ENCODE data around the gene ARPC3.

DNA sequence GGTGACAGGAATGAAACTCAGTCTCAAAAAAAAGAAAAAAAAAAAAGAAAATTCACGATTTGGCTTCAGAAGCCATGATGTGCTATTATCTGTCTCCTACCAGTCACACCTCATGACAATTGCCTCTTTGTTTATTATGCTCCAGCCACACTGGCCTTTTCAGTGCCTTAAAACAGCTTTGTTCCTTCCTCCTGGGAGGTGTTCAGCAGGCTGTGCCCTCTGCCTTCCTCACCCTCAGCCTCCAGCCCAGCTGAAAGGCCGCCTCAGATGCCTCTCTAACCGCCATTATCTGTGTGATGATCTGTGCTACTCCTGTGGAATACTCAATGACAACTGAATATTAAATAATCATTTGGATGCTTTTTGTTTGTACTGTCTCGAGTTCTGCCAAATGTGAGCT is 8.6 kb upstream of the ARPC3 start:
- no peak for TF ChIP-seq ZNF331 (CRISPR knock-in tag; IDR thresholded peaks at IDR 0.05; ENCODE audit: low read depth)
- no peak for TF ChIP-seq POLR2AphosphoS5 (IDR thresholded peaks at IDR 0.05; ENCODE audit: low read depth)
- TF ChIP-seq, protein P1, sequence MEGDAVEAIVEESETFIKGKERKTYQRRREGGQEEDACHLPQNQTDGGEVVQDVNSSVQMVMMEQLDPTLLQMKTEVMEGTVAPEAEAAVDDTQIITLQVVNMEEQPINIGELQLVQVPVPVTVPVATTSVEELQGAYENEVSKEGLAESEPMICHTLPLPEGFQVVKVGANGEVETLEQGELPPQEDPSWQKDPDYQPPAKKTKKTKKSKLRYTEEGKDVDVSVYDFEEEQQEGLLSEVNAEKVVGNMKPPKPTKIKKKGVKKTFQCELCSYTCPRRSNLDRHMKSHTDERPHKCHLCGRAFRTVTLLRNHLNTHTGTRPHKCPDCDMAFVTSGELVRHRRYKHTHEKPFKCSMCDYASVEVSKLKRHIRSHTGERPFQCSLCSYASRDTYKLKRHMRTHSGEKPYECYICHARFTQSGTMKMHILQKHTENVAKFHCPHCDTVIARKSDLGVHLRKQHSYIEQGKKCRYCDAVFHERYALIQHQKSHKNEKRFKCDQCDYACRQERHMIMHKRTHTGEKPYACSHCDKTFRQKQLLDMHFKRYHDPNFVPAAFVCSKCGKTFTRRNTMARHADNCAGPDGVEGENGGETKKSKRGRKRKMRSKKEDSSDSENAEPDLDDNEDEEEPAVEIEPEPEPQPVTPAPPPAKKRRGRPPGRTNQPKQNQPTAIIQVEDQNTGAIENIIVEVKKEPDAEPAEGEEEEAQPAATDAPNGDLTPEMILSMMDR (conservative IDR thresholded peaks at IDR 0.05; ENCODE audit: low read depth in 2 of 2), result no peak
- TF ChIP-seq CREB1 (CRISPR knock-in tag; IDR thresholded peaks at IDR 0.05; ENCODE audit: low read depth), result no peak
- TF ChIP-seq EZH2phosphoT487 (IDR thresholded peaks at IDR 0.05; ENCODE audit: unreplicated experiment), result no peak
- no peak for TF ChIP-seq EZH2 (IDR thresholded peaks at IDR 0.05; ENCODE audit: low read depth, unreplicated experiment)
- TF ChIP-seq JUNB (IDR thresholded peaks at IDR 0.05; ENCODE audit: unreplicated experiment), result no peak
- TF ChIP-seq ETS1 (IDR thresholded peaks at IDR 0.05), result no peak
- no peak for TF ChIP-seq ZNF114 (CRISPR knock-in tag; IDR thresholded peaks at IDR 0.05)

Data from GM23338 (cell line).